Cardiac fibroblast (primary cell): ENCODE data around the gene TENT4A.

ENCODE experiments used
- DNase-seq, 2 donors: peaks; one replicate each; pipeline versions ENCODE4 v3.0.0 to v3.0.0-alpha.2; 2010; ENCODE audit warnings: low read depth in 2 of 2
- H3K4me3 ChIP-seq, 2 donors: replicated peaks in 1 of 2; 1 replicate in 1 of 2; 2 replicates in 1 of 2; pipeline ENCODE4 v1.5.1; 2011; ENCODE audit warnings: low read depth in 2 of 2, low read length in 2 of 2, mild to moderate bottlenecking in 2 of 2, moderate library complexity in 1 of 2
- CTCF ChIP-seq: IDR thresholded peaks from one replicate; pipeline ENCODE4 v1.5.1; 2011; ENCODE audit warnings: low read depth, mild to moderate bottlenecking, low read length, inconsistent platforms

The TENT4A gene

GRCh38 chr5:6729386-6730310, 16.4 kb downstream of the TENT4A start:
- no peak overlapping the region for H3K4me3 ChIP-seq
- TF ChIP-seq CTCF, result no peak
- no peak for DNase-seq

- no peak overlapping the region for H3K4me3 ChIP-seq
- TF ChIP-seq CTCF, result no peak
- DNase-seq, result no peak
These were observed 17.2 kb downstream of the TENT4A start for GRCh38 chr5:6730407-6730806.

- no peak overlapping the region for H3K4me3 ChIP-seq
- TF ChIP-seq CTCF, result no peak
- no peak for DNase-seq
These were observed 17.6 kb downstream of the TENT4A start for GRCh38 chr5:6730807-6731206.

GRCh38 chr5:6731465-6732237, 18.4 kb downstream of the TENT4A start:
- H3K4me3 ChIP-seq, result no peak overlapping the region
- no peak for TF ChIP-seq CTCF
- peak; percentile 41 to 47 for DNase-seq

GRCh38 chr5:6732634-6733410, 19.6 kb downstream of the TENT4A start:
- DNase-seq, result peak; percentile 78 to 81
- peak overlapping the region in 1 of 2 donors; percentile 43 for H3K4me3 ChIP-seq
- no peak for TF ChIP-seq CTCF
